ENCODE measurements around the gene CCDC81.

The CCDC81 gene

GRCh38 chr11:86442827-86443226 is 68.1 kb downstream of the CCDC81 start:
- no peak for DNase-seq

GRCh38 chr11:86443415-86443814 is 68.7 kb downstream of the CCDC81 start:
- DNase-seq = no peak

DNA sequence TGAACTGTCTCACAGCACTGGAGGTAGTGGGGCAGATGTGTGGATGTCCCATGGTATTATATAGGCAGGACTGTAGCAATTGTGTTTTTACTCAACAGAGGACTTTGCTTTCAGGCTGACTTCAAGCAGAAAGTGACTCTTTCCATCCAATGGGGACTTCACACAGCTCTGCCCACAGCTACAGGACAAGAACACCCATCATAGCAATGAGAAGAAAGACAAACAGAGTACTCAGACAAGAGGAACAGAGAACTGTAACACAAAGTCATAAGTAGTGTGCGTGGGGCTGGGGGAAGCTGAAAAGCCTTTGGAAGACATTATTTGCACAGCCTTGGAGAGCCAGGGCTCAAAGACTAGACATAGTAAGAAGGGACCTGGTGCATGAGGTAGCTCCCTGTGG is 70.3 kb downstream of the CCDC81 start:
- no peak for DNase-seq

DNA sequence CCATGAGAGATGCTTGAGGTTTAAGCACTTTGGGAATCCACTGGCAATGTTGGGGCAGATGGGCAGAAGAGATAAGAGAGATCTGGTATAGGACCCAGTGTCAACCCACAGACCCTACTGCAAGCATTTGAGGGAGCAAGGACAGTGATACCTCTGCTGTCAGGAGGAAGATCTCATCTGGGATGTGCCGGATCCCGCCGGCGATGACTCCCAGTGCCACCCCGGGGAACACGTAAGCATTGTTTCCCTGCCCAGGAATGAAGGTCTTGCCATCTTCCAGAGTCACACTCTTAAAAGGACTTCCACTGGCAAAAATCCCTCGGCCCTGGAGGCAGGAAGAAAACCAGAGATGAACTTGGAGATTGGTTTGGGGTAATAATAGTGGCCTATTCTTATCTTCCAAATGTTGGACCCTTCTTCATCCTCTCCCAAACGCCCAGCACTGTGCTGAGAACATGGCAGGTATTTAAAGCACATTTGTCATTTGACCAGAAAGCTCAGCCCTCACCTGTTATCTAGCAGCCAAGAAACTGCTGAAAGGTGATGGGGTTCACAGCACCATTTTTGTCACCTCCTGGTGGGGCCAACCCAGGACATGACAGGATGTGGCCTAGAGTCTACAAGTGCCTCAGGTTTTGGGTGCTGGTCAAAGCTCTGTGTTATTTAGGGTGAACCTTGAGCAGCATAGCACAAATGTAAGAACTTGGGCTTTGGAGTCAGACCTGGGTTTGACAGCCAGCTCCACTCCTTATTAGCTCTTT is 71.7 kb downstream of the CCDC81 start:
- no peak for DNase-seq

GRCh38 chr11:86446924-86447285 is 72.2 kb downstream of the CCDC81 start:
- DNase-seq = no peak

- no peak for DNase-seq
Measured at GRCh38 chr11:86447763-86448480, 73.2 kb downstream of the CCDC81 start.

DNA sequence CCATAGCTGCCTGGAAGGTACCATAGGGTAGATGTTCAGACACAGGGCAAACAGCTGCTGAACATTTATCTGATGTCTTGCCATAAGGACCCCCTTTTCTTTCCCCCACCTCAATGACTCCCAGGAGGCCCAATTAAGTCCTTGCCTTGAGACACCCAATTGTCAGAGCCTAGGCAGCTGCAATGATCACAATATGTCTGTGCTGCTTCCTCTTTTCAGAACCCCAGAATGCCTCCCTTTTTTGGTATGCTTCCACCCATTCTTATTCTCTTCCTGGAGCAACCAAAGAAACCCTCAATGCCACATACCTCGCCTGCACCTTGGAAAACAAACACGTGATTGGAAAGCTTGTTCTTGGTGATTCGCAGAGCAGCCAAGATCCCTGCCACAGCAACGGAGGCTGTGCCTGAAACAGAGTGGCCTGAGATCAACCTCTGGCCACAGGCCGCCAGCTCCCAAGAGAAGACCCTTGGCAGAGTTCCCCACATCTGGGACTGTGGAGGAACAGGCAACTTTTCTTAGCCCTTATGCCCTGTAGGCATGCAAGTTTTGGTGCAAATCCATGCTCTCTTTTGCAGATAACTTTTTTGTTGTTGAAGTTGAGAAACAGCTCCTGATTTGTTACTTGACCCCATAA is 75.4 kb downstream of the CCDC81 start:
- DNase-seq = no peak

DNA sequence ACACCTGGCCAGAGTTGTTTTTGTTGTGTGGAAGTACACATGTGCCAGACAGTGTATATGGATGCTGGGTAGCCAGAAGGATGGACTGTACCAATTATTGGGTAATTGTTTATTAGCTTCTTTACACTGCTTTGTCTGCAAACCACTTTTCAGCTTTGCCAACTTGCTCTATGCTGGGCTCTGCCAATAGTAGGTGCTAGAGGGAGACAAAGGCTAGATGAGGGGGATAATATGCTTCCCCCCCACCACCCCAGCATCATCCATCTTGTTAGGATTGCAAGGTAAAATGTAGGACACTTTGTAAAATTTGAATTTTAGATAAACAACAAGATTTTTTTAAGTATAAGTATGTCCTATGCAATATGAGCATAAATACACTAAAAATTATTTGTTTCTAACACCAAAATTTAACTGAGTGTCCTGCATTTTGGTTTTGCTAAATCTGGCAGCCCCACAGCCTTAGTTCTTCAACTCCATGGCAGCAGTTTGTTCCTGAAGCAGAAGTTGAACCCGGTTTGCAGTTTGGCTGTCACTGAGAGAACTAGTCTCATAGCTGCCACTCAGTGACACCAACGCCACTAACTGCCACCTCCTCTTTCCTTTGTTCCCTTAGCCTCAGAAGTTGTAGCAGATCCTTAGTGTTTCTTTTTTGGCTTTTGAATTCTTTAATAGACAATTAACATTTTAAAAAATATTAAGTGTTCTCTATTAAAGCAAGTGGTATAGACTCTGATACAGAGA is 78.8 kb downstream of the CCDC81 start:
- DNase-seq = no peak

GRCh38 chr11:86456075-86456939 is 81.6 kb downstream of the CCDC81 start:
- DNase-seq = peak; percentile 15 to 78

DNA sequence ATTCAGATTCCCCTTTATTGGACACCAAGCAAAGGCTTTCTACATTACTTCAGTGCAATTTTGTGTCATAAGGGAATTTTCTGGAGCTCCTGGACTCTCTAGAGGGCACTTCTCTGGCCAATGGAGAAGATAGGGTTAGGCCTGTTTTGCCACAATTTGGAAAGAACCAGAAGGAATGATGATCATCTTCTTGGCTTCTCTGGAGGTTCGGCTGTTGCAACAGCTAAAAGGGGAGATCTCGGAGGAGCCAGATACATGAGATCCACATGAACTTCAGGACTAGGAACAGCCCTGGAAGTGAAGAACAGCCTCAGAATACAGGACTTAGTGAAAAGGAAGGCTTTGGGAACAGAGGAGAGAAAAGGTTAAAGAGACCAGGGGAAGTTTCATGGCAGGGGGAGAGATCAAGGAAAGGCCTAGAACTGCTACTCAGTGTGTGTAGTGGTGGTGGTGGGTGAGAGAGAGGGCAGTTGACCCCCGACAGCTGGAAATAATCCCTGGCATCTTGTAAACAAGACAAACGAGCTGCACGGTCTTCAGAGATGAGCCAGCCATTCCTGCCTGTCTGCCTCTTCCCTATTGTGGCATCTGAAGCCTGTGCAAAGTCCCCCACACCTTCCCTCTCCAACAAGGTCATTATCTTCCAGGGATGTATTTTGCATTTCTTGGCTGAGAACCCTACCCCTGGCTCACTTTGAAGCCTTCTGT is 83.8 kb downstream of the CCDC81 start:
- DNase-seq = no peak

DNA sequence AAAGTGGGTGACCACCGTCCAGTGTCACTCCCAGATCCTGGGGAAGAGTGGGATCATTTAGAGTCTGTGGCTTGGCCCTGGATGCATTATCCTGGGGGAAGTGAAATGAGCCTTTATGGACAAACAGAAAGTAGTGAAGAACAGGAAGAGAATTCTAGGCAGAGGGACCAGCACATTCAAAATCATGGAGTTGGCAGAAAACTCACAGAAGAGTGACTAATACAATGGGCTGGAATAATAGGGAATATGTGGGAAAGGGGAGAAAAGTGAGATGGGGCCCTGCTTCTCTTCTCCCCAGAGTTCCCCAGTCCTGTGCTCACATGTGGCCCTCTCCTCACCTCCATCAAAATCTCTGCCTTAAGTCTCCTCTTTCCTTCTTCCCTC is 84.3 kb downstream of the CCDC81 start:
- DNase-seq = no peak

DNA sequence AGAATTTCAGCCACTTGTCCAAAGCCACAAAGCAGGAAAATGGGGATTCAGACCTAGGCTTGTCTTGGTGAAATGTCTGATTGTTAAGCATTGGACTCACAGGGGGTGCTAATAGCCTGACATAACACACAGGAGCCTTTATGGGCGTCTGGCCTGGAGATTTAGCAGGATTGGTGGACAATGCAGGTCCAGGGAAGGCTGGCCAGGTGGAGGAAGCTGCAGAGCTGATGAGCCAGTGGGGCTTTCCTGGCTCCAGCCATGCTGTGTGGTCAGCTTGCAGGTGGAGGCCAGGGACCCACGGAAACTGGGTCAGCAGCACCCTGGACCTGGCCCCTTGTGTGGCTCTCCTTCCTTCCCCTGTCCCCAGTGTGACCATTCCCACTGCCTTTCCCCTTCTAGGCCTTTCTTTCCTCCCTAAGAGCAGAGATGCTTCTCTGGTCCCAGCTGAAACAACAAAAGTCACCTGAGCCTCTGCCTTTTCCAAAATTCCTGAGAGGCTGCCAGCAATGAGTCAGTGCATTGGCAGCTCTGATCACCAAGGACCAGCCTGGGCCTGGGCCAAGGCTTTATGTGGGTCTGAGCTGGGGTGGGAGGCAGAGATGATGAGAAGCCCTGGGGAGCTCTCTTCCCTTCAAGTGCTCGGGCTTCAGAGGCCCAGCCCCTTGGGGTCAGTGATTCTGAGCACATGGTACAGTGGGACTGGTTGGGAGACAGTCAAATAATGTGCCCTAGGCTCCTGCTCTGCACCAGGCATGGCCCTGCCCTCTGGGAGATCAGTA is 85.2 kb downstream of the CCDC81 start:
- no peak for DNase-seq

DNA sequence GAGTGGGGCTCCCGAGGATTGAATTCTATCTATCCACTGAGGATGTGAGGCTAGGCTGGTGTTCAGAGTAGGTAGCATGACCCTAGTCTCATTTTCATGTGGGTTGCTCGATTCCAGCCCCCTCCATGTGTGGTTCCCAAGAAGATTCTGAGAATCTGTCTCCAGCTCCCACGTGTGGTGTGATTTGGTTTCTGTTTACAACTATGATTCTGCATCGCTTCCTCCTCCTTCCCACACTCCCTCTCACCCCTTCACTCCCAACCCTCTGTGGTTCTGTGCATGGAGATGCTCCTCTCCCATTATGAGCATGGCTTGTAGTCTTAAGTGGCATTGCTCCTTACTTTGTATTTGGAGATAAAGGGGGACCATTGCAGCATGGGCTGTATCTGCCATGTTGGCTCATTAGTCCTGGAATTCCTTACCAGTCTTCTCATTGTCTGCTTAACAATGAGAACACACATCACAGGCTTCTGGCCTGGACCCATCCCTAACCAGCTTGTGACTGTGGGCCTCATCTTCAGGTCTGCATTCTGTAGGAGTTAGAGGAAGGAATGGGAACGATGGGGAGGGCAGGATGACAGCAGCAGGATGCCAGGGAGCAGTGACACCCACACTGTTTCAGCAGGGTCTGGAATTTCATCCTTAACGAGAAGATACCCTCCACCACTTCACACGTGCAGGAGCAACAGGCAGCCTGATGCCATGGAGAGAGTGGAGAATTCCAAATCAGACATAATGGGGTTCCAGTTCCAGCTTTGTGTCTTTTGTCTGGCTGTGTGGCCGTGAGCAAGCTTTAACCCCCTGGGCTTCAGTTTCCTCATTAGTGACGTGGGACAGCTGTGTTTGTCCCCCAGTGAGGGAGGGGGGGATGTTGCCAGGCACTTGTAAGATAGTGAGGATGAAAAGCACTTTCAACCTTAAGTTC is 86.0 kb downstream of the CCDC81 start:
- DNase-seq = no peak

GRCh38 chr11:86461892-86462291 is 87.2 kb downstream of the CCDC81 start:
- no peak for DNase-seq

DNA sequence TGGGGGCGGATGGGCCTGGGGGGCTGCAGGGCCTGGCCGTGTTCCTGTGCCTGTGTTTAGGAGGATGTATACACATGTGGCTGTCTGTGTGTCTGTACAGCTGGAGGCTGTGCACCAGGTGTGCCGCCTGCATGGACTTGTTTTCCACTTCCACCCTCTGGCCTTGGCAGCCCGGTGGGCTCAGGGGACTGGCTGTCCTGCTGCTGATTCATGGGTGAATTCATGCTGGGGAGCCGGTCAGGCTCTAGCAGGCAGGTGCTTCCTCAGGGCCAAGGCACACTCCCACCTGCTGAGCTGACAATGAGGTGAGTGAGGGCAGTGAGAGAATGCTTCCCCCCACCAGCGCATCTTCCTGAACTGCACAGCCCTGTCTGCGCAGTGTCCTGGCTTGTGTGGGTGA is 88.4 kb downstream of the CCDC81 start:
- DNase-seq = no peak

- no peak for DNase-seq
Measured at GRCh38 chr11:86463955-86464354, 89.3 kb downstream of the CCDC81 start.

- DNase-seq = no peak
Measured at GRCh38 chr11:86464509-86465221, 90.0 kb downstream of the CCDC81 start.

DNA sequence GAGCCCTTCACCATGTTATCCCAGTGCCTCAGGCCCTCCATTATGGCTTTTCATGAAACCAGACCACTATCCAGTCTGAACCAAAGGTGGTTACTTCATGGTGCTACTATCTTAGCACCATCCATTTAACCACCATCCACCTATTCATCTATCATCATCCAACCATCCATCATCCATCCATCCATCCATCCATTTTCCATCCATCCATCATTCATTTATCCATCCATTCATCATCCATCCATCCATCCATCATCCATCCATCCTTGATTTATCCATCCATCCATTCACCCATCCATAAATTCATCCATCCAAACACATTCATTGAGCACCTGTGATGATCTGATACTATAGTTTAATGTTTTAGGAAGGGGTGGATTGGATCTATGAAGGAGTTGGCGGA is 93.5 kb downstream of the CCDC81 start:
- DNase-seq = no peak

All from NCI-H1930 (cell line).